ENCODE results near the gene CHMP6. TPM values are rescaled to one million over a fixed set of nuclear protein-coding genes. Genes with fewer than 3 reads are reported as not detected.
A peak's percentile ranks its signal among the peaks of the same experiment; 100 is the strongest.

The CHMP6 gene
- total RNA-seq, 1 donor from 2014 or later, result 27.6 TPM

- Mint-ChIP-seq H3K4me3 (ENCODE audit: unreplicated experiment) (no peak overlapping the region), H3K4me1 (ENCODE audit: low read depth) (peaks cover 22% of the 10 kb centered on the region), H3K27ac (ENCODE audit: unreplicated experiment) (no peak overlapping the region), H3K27me3 (ENCODE audit: low read depth) (no peaks in the 10 kb centered on the region), H3K9me3 (ENCODE audit: low read depth) (no peaks in the 10 kb centered on the region), H3K36me3 (ENCODE audit: low read depth) (peaks cover 8% of the 10 kb centered on the region)
- TF ChIP-seq CTCF (IDR thresholded peaks at IDR 0.05), result no peak
- peak; percentile 87 for DNase-seq (ENCODE audit: low spot score)
Measured at GRCh38 chr17:80967404-80967872, 24.2 kb upstream of the CHMP6 start.

- H3K9me3 Mint-ChIP-seq (ENCODE audit: low read depth), result no peaks in the 10 kb centered on the region
- H3K27ac Mint-ChIP-seq (ENCODE audit: unreplicated experiment), result peak overlapping the region; percentile 83
- peak; percentile 86 for DNase-seq (ENCODE audit: low spot score)
- H3K4me3 Mint-ChIP-seq (ENCODE audit: unreplicated experiment), result no peak overlapping the region
- no peak for TF ChIP-seq CTCF (IDR thresholded peaks at IDR 0.05)
- peaks cover 22% of the 10 kb centered on the region for H3K4me1 Mint-ChIP-seq (ENCODE audit: low read depth)
- no peaks in the 10 kb centered on the region for H3K27me3 Mint-ChIP-seq (ENCODE audit: low read depth)
- H3K36me3 Mint-ChIP-seq (ENCODE audit: low read depth), result peaks cover 8% of the 10 kb centered on the region
Measured at GRCh38 chr17:80968602-80969029, 23.0 kb upstream of the CHMP6 start.

GRCh38 chr17:80969030-80969673, 22.5 kb upstream of the CHMP6 start:
- no peaks in the 10 kb centered on the region for H3K9me3 Mint-ChIP-seq (ENCODE audit: low read depth)
- DNase-seq (ENCODE audit: low spot score), result peak; percentile 93
- no peak for TF ChIP-seq CTCF (IDR thresholded peaks at IDR 0.05)
- peak overlapping the region; percentile 83 for H3K27ac Mint-ChIP-seq (ENCODE audit: unreplicated experiment)
- no peak overlapping the region for H3K4me3 Mint-ChIP-seq (ENCODE audit: unreplicated experiment)
- peaks cover 22% of the 10 kb centered on the region for H3K4me1 Mint-ChIP-seq (ENCODE audit: low read depth)
- H3K36me3 Mint-ChIP-seq (ENCODE audit: low read depth), result peaks cover 8% of the 10 kb centered on the region
- H3K27me3 Mint-ChIP-seq (ENCODE audit: low read depth), result no peaks in the 10 kb centered on the region

GRCh38 chr17:80969674-80970043, 22.0 kb upstream of the CHMP6 start:
- Mint-ChIP-seq H3K4me1 (ENCODE audit: low read depth) (peaks cover 22% of the 10 kb centered on the region), H3K27me3 (ENCODE audit: low read depth) (no peaks in the 10 kb centered on the region), H3K4me3 (ENCODE audit: unreplicated experiment) (no peak overlapping the region), H3K9me3 (ENCODE audit: low read depth) (no peaks in the 10 kb centered on the region), H3K36me3 (ENCODE audit: low read depth) (peaks cover 4% of the 10 kb centered on the region), H3K27ac (ENCODE audit: unreplicated experiment) (no peak overlapping the region)
- peak; percentile 82 for DNase-seq (ENCODE audit: low spot score)
- TF ChIP-seq CTCF (IDR thresholded peaks at IDR 0.05), result no peak

GRCh38 chr17:80970044-80970761, 21.4 kb upstream of the CHMP6 start:
- Mint-ChIP-seq H3K36me3 (ENCODE audit: low read depth) (peaks cover 4% of the 10 kb centered on the region), H3K9me3 (ENCODE audit: low read depth) (no peaks in the 10 kb centered on the region), H3K4me3 (ENCODE audit: unreplicated experiment) (no peak overlapping the region), H3K27me3 (ENCODE audit: low read depth) (no peaks in the 10 kb centered on the region), H3K27ac (ENCODE audit: unreplicated experiment) (peak overlapping the region; percentile 8), H3K4me1 (ENCODE audit: low read depth) (peaks cover 22% of the 10 kb centered on the region)
- TF ChIP-seq CTCF (IDR thresholded peaks at IDR 0.05), result peak; percentile 80
- peak; percentile 90 for DNase-seq (ENCODE audit: low spot score)

All from chondrocyte (in vitro differentiated cells).